HG03135 (cell line): ENCODE measurements around the gene COQ9.
"Not testable (repeated sequence)": the region's sequence is repeated elsewhere in the genome, so short reads cannot be mapped to it uniquely, and the experiment has no call there.

Experiments used
- ATAC-seq: cut with Tn5 transposase; IDR thresholded peaks from one replicate; pipeline ENCODE4 v1.9.1; 2021; ENCODE audit warnings: mild to moderate bottlenecking, moderate library complexity; ENCODE audit not compliant: unreplicated experiment

Gene COQ9

GRCh38 chr16:57484515-57485005 is 37.3 kb downstream of the COQ9 start:
- no peak for ATAC-seq

GRCh38 chr16:57485091-57485915 is 38.0 kb downstream of the COQ9 start:
- no peak for ATAC-seq

GRCh38 chr16:57485916-57486857 is 38.9 kb downstream of the COQ9 start, which contains the start of gene DOK4:
Gene DOK4 (minus strand): TSS chr16:57486493. CDS start chr16:57479507, 6,986 bp downstream.
- ATAC-seq = peak; percentile 86

- ATAC-seq = no peak
These were observed 39.9 kb downstream of the COQ9 start for GRCh38 chr16:57486858-57487834.

GRCh38 chr16:57489229-57489628 is 42.0 kb downstream of the COQ9 start:
- ATAC-seq = no peak

GRCh38 chr16:57493767-57494166 is 46.5 kb downstream of the COQ9 start:
- ATAC-seq = no peak

GRCh38 chr16:57497121-57497520 is 49.8 kb downstream of the COQ9 start:
- no peak for ATAC-seq

GRCh38 chr16:57498031-57498430 is 50.8 kb downstream of the COQ9 start:
- no peak for ATAC-seq

- ATAC-seq = not testable (repeated sequence)
These were observed 52.7 kb downstream of the COQ9 start for GRCh38 chr16:57499941-57500340.

GRCh38 chr16:57500578-57501111 is 53.4 kb downstream of the COQ9 start:
- ATAC-seq = no peak

GRCh38 chr16:57501492-57501891 is 54.2 kb downstream of the COQ9 start:
- no peak for ATAC-seq

- ATAC-seq = no peak
These were observed 54.9 kb downstream of the COQ9 start for GRCh38 chr16:57502048-57502775.

- no peak for ATAC-seq
These were observed 56.1 kb downstream of the COQ9 start for GRCh38 chr16:57503366-57503765.

- no peak for ATAC-seq
These were observed 56.7 kb downstream of the COQ9 start for GRCh38 chr16:57504001-57504400.

GRCh38 chr16:57504491-57504890 is 57.2 kb downstream of the COQ9 start:
- ATAC-seq = no peak

- ATAC-seq = no peak
These were observed 57.9 kb downstream of the COQ9 start for GRCh38 chr16:57505169-57505568.

GRCh38 chr16:57507136-57508034 is 60.1 kb downstream of the COQ9 start:
- no peak for ATAC-seq

- ATAC-seq = no peak
These were observed 60.8 kb downstream of the COQ9 start for GRCh38 chr16:57508035-57508425.
